Activated CD8-positive, alpha-beta memory T cell treated with anti-CD3 and anti-CD28 coated beads, Interleukin-2, amount 50 U/mL, for 1 hour (primary cell): ENCODE results near the gene SLC6A12.
"Not testable (repeated sequence)": the region's sequence is repeated elsewhere in the genome, so short reads cannot be mapped to it uniquely, and the experiment has no call there.

ENCODE experiments used
- DNase-seq: peaks from one replicate; pipeline ENCODE4 v3.0.0-alpha.2; 2020; ENCODE audit errors: extremely low read depth

Gene SLC6A12

DNA sequence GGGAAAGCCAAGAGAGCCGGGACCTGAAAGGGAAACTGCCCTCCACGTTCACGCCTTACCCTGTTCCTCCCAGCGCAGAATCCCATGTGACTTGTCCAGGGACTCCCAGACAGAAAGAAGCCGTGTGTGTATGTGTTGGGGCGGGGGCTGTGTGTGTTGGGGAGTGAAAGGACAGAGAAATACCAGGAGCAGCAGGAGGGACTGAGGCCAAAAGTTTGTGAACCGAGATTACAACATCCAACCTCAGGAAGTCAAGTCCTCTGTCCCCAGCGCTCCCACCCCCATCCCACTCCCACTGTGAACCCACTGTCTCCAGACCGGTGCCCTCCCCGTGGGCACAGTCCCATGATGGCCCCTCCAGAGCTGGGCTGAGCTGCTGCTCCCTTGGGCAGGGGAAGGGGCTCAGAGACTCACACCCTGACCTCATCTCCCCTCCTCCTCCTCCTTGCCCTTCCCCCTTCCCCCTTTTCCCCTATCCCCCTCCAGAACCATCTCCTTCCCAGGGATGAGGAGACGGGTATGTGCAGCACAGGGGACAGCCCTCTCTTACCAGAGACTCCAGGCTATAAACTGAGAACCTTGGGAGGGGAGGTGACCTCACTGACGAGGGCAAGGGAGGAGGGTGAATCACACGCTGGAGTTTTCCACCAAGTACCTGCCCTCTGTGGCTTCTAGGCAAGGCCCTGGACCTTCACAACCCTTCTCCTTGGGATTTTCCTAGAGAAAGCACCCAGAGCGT lies at the start of gene SLC6A12:
Gene SLC6A12, minus strand, starts transcription at position 155 of the 739 bp plus-strand sequence. CDS start 4,171 bp downstream, outside the sequence.
- no peak for DNase-seq

DNA sequence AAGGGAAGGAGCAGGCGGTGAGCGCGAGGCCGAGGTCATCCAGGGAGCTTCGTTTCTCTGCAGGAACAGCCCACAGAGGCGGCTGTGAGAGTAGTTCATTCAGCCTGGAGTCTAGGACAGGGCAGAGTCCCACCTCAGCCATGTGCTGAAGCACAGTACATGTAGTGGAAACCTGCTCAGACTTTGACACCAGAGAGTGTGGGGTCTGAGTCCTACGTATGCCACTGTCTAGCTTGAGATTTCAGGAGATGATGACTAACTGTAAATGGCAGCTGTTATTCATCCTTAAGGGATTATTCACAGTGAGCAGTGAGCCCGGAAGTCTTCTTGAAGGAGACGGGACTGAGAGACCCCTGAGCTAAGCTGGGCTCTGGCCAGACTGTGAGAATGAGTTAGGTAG lies 49.6 kb upstream of the SLC6A12 start:
- no peak for DNase-seq

DNA sequence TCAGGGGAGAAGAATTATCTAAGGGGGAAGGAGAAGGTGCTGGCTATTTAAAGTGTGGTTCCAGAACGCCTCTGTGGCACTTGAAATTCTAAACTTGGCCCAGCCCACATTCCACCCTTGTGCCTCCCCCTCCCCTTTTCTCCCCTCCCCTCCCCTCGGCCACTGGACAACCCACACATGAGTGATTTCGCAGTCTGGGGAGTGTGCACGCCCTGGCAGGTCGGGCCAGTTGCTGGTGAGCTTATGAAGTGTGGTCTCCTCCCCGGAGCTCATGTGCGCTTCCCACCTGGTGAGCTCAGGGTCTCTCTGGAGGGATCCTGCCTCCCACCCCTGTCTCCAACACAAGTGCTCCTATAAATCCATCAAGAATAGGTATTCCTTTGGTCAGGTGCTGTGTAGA lies 48.9 kb upstream of the SLC6A12 start, which contains the start of gene SLC6A13:
Gene SLC6A13, minus strand, starts transcription at position 20 of the 400 bp plus-strand sequence. CDS start 2,784 bp downstream, outside the sequence.
- DNase-seq = no peak

DNA sequence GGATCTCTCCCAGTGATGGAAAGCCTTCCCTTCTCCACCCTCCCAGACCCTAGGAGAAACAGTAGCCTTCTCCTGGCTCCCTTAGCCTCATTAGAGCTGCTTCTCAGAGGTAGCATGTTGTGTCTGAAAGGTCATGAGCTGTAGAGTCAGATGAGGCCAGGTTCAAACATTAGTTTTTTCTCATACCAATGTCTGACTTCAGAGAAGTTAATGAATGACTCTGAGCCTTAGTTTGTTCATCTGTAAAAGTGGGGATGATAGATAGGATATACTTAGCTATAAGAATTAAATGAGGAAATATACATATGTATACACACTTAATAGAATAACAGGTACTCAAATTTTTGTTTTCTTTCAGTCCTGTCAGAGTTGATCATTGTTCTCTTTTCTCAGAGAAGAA lies 48.2 kb upstream of the SLC6A12 start:
- no peak for DNase-seq

DNA sequence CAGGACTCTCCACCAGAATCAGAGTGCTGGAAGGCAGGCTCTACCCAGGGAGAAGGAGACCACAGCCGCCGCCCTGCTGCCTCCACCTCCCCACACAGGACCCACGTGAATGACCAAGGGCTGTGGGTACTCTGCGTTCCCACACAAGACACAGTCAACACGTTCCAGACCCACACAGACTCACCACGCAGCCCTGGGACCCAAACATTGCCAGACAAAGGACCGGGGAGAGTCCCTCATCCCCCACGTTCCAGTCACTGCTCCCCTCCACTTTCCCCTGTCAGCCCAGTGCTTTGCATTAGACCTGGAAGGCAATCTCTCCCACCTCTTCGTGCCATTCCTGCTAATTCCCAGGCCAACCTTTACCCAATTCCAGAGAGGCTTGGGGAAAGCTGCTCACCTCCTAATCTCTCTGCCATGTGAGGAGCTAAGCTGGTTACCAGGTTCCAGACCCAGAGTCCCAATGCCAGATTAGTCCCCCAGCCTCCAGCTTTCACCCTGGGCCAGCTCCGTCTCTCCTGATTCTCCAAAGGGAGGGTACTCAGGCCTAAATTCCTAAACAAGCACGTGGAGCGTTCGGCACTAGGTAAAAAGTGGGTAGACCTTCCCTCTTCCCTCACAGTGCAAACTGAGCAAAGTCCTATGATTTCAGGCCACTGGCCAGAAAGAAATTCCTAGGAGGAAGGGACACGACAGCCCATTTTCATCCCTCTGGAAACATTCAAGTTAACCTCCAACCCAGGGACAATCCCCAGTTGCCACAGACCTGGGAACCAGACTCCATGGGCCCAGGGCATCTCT lies 43.8 kb upstream of the SLC6A12 start:
- DNase-seq = no peak

DNA sequence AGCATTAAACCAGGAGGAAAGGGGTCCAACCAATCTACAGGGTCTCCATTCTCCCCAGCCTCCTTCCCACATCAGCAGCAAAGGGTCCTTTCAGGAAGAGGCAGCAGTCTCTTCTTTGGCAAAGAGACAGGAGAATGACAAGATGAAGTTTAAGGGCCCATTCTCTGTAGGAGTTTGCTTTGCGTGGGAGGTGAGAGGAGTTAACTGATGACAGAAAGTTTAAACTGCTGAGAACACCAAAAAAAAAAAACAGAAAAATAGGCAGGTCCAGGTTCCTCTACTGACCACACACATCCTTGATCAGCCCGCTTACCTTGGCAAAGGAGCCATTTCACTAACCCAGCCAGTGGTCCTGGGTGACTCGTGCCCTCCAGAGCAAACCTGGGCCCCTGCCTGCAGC lies 43.0 kb upstream of the SLC6A12 start:
- no peak for DNase-seq

DNA sequence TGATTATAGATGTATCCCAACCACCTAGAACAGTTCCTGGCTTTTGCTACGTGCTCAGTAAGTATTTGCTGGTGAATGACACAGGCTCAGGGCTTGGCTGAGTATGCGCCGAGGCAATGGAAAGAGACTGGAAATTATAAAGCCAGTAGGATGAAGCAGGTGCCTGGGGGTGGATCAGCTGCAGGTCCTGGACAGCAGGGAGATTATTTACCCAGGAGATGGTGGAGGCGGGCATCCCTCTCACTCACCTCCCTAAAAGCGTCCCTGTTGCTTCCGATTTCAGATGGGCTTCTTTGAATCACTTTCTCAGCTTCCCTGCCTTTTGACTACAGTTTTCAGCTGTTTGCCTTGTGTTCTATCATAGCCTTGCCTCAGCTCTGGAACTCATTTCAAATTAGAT lies 42.3 kb upstream of the SLC6A12 start:
- DNase-seq = no peak

DNA sequence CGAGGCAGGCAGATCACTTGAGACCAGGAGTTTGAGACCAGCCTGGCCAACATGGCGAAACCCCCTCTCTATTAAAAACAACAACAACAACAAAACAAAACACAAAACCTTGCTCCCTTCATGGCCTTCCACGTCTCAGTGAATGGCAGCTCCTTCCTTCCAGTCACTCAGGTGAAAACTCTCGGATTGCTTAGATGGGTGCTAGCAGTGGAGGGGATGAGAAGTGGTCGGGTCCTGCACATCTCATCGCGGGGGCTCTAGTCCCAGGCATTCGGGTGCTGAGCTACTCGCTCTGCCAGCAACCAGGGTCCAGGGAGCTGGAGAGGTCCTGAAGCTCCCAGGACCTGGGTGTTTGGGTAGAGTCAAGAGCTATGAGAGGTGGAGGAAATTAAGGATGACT lies 41.0 kb upstream of the SLC6A12 start:
- no peak for DNase-seq

DNA sequence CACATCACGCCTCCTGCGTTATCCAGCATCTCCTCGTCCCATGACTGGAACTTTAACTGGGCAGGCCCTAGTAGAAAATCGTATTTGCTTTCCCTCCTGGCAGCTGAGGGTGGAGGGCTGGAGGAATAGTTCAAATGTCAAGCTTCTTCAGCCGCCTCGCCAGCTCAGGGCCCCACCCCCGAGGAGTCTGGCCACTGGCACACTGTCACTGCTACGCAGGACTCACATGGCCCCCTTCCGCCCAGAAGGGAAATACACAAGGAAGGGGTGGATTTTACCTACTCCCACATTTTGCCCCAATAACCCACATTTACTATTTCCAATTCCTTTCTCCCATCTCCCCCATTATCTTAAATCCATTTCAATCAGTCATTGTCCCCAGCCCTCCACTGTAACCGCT lies 40.1 kb upstream of the SLC6A12 start:
- DNase-seq = no peak

DNA sequence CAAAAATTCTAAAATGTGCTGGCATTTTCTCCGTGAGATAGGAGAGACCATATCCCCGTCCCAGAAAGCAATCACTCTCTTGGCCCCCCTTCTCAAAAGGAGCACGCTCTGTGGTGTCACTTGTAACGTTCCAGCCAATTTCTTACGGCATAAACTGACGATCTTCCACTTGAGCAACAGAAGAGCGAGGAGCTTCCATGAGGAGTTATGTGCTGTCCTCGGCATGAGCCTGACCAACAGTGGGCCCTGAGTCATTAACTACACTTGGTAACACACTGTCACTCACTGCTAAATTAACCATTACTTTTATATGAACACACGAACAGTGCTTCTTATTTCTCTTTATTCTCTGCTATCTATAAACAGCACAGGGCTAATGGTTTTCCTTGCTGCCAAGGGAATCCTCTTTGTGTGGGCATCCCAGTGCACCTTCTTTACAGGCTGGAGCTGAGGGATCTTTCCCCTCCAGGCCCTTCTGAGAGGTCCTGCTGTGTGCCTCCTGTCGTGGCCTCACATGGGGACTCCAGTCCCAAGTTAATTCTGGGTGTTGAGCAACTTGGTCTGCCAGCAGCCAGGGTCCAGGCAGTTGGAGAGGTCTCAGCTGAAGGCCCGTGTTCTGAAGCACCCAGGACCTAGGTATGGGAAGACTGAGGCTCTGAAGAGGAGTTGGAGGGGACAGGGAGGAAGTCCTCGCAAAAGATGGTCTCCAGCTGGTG lies 39.3 kb upstream of the SLC6A12 start:
- no peak for DNase-seq

DNA sequence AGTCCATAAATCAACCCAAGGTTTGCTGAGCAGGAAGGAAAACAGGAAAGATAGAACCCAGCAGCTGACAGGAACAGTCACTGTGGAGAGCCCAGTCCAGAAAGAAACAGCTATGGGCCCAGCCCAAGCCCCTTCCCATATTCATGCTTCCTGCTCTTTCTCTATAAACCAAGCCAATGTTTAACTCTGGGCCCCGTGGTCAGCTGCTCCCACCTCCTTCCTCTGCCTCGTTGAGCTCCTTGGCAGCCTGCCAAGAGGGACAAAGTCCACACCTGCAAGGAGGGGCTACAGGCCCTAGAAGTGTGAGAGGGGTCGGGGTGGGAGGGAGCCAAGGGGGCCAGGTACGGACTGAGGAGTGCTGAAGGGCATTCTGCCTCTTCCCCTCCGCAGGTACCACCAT lies 38.7 kb upstream of the SLC6A12 start:
- no peak for DNase-seq

DNA sequence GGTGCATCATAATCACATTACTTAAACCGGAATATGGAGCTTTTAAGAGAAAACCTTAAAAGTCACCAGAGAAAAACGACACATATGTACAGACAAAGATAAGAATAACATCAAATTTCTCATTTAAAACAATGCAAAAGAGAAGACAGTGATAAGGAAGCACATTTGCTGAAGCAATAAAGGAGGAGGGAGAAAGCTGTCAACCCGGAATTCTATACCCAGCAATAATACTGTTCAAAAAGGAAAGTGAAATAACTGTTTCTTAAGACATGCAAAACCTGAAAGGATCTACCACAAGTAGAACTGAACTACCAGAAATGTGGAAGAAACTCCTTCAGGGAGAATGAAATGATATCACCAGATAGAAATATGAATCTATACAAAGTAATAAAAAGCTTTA lies 33.3 kb upstream of the SLC6A12 start:
- no peak for DNase-seq

DNA sequence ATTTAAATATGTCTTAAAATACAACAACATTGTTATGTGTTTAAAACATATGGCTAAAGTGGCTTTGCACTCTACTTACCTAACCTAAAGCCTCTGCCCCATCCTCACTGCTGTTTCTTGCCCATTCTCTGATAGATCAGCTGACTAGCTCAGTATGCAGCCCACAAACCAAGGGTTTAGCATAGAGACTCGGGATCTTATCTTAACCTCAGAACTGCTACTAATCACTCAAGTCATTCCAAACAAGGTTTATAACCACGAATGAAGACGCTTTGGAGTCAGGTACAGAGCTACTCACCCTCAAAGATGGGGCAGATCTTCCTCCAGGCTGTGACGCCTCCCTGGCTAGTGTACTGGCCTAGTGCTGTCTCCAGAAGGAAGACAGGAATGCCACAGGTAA lies 29.4 kb upstream of the SLC6A12 start:
- DNase-seq = no peak

DNA sequence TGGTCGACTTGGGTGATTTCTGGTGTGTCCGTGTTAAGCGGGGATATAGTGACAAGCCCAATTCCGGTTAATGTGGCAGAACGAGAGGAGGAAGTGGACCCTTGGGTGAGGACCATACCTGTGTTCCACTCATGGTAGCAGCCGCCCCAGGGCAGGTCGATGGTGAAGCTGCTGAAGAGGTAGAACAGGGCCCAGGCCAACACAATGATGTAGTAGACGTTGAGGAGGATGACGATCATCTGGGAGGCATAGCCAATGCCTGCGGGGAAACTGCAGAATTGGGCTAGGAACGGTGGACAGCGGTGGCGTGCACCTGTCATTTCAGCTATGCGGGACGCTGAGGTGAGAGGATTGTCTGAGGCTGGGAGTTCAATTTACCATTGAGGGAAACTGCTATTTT lies 28.5 kb upstream of the SLC6A12 start:
- no peak for DNase-seq

DNA sequence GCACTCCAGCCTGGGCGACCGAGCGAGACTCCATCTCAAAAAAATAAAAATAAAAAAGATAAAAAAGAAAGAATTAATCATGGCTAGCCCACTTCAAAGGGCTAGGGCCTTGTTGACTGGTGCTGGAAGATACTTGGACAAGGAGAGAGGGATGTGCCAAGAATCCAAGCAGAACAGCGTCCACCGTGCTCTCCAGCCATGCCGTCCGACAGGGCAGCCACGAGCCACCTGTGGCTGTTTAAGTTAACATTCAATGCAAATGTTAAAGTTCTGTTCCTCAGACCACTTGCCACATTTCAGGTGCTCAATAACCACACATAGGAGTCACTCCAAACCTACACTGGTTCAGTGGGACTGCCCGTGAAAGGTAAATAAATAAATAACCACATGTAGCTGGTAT lies 27.3 kb upstream of the SLC6A12 start:
- DNase-seq = no peak

DNA sequence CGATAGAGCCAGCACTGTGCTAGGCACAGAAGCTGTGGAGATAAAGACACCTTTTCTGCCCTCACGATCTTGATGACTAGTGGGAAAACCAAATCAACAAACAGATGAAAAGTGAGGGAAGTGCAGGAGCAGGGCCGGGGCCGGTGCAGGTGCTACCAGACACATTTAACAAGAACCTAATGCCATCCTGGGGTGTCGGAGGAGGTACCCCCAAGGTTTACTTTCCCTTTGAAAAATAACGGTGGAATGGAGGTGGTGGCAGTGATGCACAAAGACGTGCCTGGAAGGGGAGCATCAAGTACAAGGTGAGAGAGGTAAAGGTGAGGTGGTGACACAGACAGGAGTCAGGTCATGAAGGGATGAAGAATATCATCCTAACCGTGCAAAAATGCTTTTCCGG lies 26.6 kb upstream of the SLC6A12 start:
- no peak for DNase-seq

DNA sequence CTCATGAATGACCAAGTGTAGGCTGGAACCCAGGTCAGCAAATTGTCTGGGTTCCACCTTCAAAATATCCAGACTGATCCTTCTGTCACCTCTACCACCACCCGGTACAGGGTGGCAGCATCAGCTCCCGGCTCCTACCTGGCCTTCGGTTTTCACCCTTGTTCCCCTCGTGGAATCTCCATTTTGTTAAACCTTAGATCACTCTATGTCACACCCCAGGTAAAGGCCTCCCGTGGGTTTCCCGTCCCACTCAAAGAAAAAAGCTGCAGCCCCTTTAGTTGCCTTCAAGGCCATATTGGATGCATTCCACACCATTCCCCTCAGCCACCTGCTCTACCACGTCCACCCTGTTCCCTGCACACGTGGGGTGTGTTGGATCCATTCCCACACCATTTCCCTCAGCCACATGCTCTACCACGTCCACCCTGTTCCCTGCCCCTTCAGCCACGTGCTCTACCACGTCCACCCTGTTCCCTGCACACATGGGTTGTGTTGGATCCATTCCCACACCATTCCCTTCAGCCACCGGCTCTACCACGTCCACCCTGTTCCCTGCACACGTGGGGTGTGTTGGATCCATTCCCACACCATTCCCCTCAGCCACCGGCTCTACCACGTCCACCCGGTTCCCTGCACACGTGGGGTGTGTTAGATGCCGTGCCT lies 24.9 kb upstream of the SLC6A12 start:
- DNase-seq = no peak

DNA sequence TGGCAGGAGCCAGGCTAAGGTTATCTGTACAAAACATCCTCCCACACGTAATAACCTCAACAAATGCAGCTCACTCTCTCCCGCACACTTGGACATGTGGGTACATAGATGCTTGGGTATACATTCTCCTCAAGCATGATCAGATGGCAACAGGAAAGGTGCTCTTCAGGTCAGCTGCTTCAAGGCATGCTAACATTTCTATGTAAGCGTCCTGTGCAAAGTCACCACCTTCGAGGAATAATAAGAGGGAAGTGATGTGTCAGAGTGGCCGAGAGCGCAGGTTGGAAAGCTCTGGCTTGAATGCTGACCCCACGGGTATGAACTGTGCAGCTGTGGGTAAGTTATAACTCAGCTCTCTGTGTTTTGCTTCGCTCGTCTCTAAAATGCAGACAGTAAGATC lies 24.2 kb upstream of the SLC6A12 start:
- no peak for DNase-seq

DNA sequence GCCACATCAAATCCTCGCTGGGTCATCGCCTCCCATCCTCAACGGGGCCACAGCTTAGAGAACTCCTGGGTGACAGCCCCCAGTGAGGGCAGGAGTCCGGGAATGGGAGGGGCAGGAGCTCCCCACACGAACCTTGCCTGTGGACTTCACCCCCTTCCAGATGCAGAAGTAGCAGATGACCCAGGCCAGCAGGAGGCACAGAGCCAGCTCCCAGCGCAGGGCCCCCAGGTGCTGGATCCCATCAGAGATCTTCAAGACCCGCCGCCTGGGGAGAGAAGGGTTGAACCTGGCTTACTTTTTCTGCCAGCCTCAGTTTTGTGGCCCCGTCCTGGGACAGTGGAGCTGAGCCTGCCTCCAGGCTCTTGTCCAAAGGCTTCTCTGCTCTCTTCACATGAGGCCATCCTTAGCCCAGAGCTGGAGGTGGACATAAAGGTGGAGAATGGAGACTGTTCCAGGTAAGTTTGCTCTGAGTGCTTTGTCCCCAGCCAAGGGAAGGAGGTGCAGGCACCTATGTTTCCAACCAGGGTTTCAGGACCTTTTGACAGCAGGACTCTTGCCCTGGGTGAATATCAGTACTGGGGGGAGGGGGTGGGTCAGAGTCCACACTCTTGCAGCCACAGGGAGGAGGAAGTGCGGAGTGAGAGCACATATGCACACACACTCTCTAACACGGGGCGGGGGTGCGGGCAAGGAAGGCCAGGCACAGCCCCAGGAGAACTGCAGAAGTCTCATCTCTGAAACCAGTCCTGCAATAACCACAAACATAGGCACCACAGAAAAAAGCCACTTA lies 23.3 kb upstream of the SLC6A12 start:
- DNase-seq = no peak

DNA sequence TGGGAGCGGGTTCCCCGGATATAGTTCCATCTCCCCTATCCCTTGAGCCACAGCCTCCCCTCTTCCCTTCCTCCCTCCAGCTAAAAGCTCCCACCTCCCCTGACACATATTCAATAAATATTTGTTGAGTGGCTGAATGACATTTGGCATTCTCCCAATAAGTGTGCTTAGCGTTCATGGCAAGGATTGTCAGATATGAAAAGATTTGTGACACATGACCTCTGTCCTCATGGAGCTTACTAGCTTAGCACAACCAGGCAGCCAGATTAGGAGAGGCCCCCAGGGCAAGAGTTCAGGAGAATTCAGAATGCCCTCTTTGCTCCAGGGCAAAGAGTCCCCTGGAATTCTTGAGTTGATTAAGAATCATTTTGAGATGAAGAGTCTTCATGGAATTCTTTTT lies 22.5 kb upstream of the SLC6A12 start:
- no peak for DNase-seq

DNA sequence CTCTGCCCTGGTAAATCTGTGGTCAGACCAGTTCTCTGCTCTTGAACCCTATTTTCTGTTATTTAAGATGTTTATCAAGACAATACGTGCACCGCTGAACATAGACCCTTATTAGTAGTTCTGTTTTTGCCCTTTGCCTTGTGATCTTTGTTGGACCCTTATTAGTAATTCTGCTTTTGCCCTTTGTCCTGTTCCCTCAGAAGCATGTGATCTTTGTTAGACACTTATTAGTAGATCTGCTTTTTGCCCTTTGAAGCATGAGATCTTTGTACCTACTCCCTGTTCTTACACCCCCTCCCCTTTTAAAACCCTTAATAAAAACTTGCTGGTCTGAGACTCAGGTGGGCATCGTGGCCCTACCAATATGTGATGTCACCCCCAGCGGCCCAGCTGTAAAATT lies 22.0 kb upstream of the SLC6A12 start:
- not testable (repeated sequence) for DNase-seq
